Testis (tissue), 2 donors: Measurements from ENCODE around the gene MDGA2.

ENCODE experiments used
- CTCF ChIP-seq, 3 experiments: fragments of 450-650 bp in 2 of 3; fragments of 200-600 bp in 1 of 3; sonication (generic) in 1 of 3; IDR thresholded peaks; one replicate each; pipeline ENCODE4 v1.5.1; 2016 to 2019; ENCODE audit warnings: antibody characterized with exemption in 3 of 3, mild to moderate bottlenecking in 2 of 3, moderate library complexity in 1 of 3
- POLR2A ChIP-seq: fragments of 450-650 bp; IDR thresholded peaks from one replicate; pipeline ENCODE4 v1.6.1; 2017; ENCODE audit warnings: antibody characterized with exemption, mild to moderate bottlenecking, moderate library complexity

GRCh38 chr14:47658041-47658440, 17.4 kb downstream of the MDGA2 start:
- TF ChIP-seq CTCF (IDR thresholded peaks at IDR 0.05) (no peak), POLR2A (no peak)
